Neural progenitor cell (in vitro differentiated cells): ENCODE data around the gene SAMD11.

Experiments used
- CTCF ChIP-seq: fragments of 200-600 bp; sonication (generic); IDR thresholded peaks from 2 replicates; pipeline ENCODE4 v1.5.1; 2017; ENCODE audit warnings: antibody characterized with exemption, mild to moderate bottlenecking
- EZH2 ChIP-seq: fragments of 200-600 bp; sonication (generic); IDR thresholded peaks from 2 replicates; pipeline ENCODE4 v1.6.1; 2017; ENCODE audit warnings: antibody characterized with exemption, mild to moderate bottlenecking, moderate library complexity

- TF ChIP-seq EZH2 (peak; percentile 78), CTCF (no peak)
These were observed 17.4 kb downstream of the SAMD11 start for GRCh38 chr1:941015-941587.
